Germinal center (tissue), 1 donor: Measurements from ENCODE around the gene TNN.

ENCODE experiments used
- DNase-seq: peaks from one replicate; pipeline ENCODE4 v3.0.0; 2012; ENCODE audit warnings: mixed read lengths, low spot score

Gene TNN

DNA sequence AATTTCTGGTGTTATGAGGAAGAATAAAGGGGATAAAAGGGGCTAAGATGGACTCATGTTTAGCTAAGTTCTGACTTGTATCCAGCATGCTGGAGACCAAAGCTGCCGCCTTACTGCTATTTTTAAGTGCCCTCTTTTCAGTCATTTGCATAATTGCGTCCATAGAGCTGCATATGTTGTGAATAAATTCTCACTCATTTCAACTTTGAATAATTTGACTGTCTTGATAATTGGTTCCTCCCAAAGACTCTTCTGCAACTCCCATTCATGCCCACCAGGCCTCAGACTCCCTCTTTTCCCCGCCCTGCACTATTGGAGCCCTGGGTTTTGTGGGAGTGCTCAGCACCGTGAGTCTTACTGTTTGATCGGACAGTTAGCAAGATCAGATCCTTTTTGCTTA lies 79.9 kb downstream of the TNN start:
- DNase-seq = no peak

- DNase-seq = no peak
These were observed 80.4 kb downstream of the TNN start for GRCh38 chr1:175148068-175148467.

DNA sequence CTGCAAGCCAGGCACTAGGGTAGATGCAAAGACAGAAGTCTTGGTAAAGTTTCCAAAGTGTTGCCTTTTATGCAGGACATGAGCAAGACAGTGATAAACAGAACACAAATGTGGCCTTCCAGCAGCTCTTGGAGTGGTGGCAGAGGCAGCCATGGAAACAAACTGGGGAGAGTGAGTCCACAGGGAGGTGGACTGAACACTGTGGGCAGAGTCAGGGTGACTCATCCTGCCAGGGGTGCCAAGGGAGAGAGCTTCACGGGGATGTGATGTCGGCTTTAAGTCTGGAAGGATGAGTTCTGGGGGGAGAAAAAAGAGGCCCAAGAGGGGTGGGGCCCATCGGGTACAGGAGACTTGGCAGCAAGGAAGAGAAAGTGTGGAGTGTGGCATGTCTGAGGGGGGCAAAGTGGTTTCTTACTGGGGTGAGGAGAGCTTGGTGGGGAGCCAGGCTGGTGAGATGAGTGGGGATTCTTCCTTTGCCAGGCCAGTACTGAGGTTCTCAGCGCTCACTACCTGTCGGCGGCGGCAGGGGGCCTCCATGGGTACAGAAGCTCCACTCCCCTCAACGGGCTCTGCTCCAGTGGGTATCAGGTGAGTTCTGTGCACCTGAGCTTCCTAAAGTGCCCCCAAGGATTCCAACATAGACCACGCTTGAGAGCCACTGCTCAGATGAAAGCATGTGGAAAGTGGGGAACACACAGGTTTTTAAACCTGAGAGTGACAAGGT lies 83.1 kb downstream of the TNN start:
- DNase-seq = no peak

- peak; percentile 77 for DNase-seq
These were observed 84.5 kb downstream of the TNN start for GRCh38 chr1:175152006-175152652.

- peak; percentile 77 for DNase-seq
These were observed 87.2 kb downstream of the TNN start for GRCh38 chr1:175154629-175155472.

DNA sequence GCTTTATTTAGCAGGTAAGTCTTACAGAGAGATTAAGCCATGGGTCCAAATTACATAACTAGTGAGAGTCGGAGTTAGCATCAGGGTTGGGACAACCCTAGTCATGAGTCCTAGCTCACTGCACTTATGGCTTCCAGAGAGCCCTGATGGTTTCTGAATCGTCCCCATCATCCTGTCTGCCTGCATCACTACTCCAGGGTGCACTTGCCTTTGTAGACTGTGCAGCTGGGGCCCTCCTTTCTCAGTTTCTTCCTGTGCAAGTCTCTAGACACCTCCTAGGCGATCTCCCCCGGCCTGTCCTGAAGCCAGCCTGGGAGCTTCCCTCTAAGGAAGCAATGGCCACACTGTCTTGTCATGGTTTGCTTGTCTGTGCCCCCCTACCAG lies 87.8 kb downstream of the TNN start:
- no peak for DNase-seq

- no peak for DNase-seq
These were observed 88.3 kb downstream of the TNN start for GRCh38 chr1:175155936-175156335.

DNA sequence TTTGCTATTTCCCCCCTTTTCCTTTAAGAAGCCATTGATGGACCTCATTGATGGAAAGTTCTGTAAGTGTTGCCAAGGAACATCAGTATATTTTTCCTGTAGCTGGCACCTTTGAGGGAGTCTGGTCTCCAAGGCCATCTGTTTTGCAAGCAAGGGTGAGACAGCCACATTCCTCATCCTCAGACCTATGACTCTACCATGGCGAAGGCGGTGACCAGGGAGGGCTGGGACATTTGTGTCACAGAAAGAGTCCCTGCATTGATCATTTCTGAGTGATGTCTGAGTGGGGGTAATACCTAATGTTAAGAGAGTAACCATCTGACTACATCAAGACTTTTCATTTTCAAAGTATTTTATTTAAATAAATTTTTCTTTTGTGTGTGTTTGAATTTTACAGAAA lies 89.6 kb downstream of the TNN start:
- no peak for DNase-seq

DNA sequence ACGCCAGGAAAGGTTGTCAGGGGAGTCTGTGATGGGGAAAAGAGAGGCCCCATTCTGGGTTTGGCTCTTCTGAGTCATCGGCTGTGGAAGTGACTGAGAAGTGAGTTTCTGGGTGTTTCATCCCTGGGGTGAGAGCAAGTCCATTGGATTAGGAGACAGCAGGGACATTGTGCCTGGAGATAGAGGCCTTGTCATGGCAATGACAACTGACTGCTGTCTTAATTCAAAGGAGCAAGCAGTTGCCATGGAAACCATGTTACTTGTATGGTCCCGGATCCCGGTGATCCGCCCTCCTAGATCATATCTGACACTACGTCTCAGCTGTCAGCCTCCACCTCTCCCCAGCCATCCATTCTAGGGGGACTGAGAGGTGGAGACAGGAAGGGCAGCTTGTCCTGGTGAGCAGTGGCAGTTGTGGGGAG lies 90.5 kb downstream of the TNN start:
- DNase-seq = no peak

DNA sequence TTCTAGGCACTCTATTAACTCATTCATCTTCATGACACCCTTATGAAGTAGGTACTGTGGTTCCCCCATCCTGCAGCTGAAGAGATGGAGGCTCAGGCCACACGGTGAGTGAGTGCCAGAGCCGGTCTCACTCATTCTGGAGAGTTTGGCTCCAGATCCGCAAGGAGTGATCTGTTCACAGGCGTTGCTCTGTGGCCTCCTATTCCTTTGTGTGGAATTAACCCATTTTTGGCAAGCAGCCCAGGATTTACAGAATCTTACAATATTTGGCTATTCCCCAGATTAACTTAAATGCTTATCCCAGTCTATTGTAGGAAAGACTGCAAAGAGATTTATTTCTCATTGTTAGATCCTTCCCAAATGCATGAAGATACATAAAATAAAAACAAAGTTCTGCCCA lies 95.3 kb downstream of the TNN start:
- no peak for DNase-seq

- no peak for DNase-seq
These were observed 96.1 kb downstream of the TNN start for GRCh38 chr1:175163702-175164101.

GRCh38 chr1:175164751-175165150 lies 97.1 kb downstream of the TNN start:
- no peak for DNase-seq

DNA sequence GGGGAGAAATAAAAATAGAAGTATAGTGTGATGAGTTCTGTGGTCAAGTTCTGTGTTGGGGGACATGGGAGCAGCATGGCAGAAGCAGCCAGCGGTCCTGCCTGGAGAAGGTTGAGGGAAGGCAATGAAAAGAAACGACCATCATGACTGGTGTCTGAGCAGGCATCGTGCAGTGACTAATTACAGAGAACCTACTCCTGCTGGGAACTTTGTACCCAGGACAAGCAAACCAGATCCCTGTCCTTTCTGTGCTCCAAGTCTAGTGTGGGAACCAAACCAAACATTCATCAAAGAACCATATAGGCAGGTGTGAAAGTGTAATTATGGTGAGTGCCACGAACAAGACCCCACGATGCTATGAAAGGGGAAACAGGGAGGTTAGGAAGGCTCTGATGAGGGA lies 99.1 kb downstream of the TNN start:
- DNase-seq = no peak

DNA sequence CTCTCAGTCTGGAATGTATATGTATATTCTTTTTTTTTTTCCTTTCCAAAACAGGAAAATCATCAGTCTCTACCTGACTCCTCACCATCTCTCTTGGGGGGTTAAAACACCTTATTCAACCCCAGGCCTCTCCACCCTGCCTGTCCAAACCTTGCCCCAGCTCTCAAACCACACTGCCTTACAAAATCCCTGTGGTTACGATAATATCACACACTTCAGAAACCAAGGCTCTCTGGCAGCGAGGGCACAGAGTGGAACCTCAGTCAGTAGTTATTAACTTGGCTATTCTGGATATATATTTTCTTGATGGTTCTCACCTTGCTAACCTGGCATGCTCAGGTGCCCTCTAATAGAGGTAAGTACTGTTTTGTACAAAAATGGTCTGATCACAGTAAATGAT lies 100.2 kb downstream of the TNN start:
- no peak for DNase-seq

- DNase-seq = no peak
These were observed 101.1 kb downstream of the TNN start for GRCh38 chr1:175168782-175169181.

DNA sequence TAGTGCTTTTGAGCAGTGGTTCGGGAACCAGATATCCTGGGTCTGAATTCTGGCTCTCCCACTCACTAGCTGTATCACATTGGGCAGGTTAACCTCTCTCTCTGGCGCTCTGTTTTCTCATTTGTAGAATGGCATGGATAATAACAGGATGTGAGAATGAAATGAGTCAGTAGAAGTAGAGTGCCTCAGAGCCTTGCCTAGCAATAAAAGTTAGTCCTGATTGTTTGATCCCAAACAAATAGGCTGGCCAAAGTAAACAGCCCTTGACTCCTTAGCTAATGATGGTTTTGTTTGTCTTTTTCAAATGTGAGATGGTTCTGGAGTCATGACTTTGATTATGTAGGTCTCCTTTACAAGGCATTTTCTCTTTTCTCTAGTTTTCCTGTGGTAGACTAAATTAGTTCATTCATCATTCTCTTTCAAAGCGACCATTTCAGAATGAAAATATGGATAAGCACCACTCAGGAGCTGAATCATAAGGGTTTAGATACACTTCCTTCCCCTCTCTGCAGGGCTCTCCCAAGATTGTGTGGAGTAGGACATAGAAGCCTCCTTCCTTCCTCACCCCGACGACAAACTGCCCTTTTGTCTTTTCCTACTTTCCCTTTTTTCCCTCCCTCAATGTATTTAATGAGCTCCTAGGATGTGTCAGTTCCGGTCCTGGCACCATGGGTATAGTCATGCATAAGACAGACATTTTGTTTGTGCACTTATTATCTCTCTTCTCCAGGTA lies 101.8 kb downstream of the TNN start:
- no peak for DNase-seq

- no peak for DNase-seq
These were observed 103.6 kb downstream of the TNN start for GRCh38 chr1:175171036-175171913.

DNA sequence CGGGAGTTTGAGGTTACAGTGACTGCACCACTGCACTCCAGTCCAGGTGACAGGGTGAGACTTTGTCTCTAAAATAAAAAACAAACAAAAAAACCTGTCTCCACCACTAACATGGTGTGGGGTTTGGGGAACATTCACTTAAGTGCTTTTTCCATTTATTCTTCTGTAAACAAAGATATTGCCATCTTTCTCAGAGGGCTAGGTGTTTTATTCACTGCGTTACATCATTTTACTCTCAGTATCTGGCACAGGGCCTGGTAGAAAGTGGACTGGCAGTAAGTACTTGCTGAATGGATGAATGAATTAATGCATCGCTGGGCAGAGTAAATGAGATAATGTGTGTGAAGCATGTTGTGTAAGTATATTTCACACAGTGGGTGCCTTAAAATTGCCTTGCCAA lies 104.9 kb downstream of the TNN start:
- DNase-seq = no peak

DNA sequence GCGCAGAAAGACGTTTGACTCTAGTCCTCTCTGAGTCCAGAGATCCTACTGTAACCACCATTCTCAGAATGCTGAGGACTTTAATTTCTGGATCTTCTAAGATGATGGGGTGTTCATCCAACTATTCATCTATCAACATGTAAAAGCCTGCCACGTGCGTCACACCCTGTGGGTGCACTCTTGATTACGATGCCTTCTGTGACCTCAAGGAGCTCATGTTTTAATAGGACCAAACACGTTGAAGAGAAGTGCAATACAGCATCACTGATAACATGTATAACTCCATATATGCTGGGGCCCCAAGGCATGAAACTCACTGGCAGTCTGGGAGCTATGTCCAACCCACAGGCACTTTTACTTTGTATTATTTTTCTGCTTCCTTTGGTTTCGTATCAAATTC lies 105.9 kb downstream of the TNN start:
- no peak for DNase-seq

- DNase-seq = no peak
These were observed 106.9 kb downstream of the TNN start for GRCh38 chr1:175174309-175175102.

DNA sequence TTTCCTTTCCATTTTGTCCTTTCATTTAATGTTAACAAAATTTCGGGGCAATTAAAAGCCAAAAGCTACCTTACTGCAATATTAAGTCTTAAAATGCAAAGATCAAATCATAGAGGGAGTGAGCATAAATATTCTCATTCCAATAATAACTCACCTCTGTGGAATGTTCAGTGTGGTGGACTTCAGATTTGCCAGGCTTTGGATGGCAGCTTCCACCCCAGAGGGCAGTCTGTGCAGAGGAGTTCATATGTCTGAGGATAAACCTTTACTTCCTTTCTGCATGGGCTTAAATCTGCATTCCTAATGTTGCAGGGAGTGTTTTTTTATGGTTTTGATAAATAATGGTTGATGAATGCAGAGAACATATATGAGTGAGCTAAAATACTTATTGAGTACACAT lies 108.6 kb downstream of the TNN start:
- DNase-seq = no peak
